ENCODE results near the gene ARHGEF2. TPM values are rescaled to one million over a fixed set of nuclear protein-coding genes. Genes with fewer than 3 reads are reported as not detected.
A peak's percentile ranks its signal among the peaks of the same experiment; 100 is the strongest.
"Not testable (repeated sequence)": the region's sequence is repeated elsewhere in the genome, so short reads cannot be mapped to it uniquely, and the experiment has no call there.

The ARHGEF2 gene
- polyA plus RNA-seq, 10 donors = 97.7 to 165 (median 139) TPM

DNA sequence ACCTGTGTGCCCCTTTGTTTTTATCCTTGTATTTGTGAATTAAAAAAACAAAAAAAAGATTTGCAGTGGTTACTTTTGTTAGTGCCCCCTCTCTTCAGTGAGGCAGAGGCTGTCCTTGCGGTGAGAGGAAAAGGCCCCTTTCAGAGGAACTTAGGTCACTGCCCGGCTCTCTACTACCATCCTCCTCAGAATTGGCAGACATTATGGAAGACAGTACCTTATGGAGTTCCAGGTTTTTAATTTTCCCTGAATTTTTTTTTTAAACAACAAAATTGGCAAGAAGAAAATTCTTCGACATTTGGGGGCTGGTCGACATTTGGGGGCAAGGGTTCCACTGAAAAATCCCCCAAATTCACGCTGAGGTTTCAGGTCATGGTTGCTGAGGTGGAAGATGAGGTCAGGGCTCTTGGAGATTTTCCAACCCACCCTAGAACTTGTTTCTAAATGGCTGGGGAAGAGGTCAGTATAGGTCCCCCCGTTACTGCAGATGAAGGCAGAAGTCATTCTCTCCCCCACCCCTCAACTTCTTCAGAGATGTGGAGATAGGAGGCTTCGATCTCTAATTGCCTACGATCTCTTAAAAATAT is 31.6 kb downstream of the ARHGEF2 start:
- DNase-seq = no peak

DNA sequence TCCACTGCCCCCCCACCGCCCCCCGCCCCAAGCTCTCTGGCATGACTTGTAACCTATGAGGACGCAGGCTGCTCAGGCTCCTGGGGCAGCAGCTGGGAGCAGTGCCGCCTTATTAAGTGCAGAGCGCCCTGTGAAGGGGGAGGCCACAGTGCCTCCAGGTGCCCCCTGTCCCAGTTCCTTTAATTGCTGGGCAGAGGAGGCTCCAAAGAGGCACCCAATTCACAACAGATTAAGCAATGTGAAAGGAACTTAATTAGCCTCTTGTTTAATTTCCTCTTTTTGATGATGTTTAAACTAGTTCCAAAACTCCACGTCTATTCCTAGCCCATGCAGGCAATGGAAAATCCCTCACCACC is 33.9 kb downstream of the ARHGEF2 start:
- DNase-seq = no peak

DNA sequence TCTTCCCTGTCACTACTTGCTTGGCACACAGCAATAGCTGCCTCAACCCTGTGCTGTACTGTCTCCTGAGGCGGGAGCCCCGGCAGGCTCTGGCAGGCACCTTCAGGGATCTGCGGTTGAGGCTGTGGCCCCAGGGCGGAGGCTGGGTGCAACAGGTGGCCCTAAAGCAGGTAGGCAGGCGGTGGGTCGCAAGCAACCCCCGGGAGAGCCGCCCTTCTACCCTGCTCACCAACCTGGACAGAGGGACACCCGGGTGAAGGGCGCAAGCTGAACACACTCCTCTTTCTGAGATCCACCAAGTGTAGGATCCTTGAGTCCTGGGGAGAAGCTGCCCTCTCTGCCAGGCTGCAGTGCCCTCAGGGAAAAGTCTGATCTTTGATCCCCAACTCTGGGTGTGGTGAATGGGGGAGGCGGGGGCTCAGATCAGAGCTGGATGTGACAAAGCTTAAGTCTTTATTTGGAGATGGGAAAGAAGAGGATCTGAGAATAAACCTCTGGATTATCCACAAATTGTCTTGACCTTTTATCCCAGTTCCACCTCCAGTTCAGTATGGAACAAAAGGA is 35.7 kb downstream of the ARHGEF2 start:
- no peak for DNase-seq

DNA sequence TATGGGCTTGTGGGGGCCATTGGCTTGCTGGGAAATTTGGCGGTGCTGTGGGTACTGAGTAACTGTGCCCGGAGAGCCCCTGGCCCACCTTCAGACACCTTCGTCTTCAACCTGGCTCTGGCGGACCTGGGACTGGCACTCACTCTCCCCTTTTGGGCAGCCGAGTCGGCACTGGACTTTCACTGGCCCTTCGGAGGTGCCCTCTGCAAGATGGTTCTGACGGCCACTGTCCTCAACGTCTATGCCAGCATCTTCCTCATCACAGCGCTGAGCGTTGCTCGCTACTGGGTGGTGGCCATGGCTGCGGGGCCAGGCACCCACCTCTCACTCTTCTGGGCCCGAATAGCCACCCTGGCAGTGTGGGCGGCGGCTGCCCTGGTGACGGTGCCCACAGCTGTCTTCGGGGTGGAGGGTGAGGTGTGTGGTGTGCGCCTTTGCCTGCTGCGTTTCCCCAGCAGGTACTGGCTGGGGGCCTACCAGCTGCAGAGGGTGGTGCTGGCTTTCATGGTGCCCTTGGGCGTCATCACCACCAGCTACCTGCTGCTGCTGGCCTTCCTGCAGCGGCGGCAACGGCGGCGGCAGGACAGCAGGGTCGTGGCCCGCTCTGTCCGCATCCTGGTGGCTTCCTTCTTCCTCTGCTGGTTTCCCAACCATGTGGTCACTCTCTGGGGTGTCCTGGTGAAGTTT is 36.4 kb downstream of the ARHGEF2 start:
- DNase-seq = no peak

DNA sequence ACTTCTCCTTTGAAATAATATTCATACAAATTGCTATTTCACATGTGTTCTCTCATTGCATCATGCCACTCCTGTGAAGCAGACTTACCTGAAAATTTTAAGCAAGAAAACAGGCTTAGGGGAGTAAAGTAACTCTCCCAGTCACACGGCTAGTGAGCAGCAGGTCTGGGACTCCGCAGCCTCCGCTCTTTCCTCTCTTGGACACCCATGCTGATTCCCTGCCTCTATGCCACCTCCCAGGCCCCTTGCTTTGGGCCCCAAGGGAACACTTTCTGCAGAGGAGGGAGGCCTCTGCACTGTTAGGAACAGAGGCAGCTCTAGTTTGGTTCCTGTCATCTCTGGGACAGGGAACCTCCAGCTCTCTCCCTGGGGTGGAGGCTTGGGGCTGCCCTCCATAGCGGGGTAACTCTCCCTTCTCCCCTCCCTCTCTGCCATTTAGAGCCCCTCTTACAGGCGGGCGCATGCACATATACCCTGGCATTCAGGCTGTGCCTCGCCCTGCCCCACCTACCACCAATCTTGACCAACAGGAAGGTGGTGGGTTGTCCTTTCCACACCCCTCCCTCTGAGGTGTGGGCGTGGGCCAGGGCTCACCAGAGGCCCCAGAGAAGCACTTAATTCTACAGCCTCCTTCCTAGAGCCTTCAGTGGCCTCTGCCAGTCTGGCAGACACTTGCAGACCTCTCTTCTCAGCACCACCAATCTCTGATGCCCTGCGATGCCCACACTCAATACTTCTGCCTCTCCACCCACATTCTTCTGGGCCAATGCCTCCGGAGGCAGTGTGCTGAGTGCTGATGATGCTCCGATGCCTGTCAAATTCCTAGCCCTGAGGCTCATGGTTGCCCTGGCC is 37.1 kb downstream of the ARHGEF2 start, which contains the start of gene RXFP4:
RXFP4 (plus strand) TSS at position 646 of the 852 bp plus-strand sequence; CDS start at position 718, 72 bp downstream.
- DNase-seq = no peak

DNA sequence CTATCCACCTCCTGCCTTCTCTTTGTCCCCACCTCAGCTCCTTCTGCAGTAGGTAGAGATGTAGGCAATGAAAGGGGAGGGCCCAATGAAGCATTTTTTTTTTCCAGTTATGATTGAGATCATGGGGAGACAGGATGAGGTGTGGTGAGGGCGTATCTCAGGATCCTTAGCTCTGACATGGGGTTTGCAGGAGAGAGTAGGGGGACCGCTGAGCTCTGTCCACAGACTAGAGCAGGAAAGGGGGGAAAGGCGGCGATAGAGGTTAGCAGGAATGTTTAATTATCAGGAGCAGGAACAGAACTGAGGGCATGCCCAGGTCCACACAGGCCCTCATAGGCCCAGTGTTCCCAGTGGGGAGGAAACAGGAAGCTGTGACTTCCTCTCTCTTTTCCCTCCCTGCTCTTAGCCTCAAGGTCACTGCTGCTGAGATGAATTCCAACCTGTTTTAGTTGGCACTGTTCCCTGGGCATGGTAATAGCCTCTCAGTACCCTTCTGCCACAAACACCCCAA is 37.8 kb downstream of the ARHGEF2 start:
- DNase-seq = peak in 2 of 3 donors; percentile 30 to 35

DNA sequence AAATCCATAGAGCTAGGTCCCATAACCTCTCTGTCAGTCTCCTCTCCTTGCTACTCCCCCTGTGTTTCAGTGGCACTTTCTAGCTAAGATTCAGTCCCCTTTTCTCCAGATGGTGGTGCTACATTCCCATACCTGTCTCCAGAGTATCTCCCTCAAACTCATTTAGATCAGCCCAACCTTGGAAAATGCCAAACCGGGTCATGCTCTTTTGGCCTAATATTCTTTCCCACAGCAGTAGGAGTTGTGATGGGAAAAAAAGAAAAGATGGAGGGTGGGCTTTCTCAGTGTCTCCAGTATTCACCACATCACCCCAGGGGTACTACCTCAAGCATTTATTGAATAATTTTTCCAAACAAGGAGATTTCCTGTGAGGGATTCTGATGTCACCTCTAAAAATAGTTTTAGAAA is 40.1 kb downstream of the ARHGEF2 start:
- peak; percentile 65 to 82 (median 72) for DNase-seq

DNA sequence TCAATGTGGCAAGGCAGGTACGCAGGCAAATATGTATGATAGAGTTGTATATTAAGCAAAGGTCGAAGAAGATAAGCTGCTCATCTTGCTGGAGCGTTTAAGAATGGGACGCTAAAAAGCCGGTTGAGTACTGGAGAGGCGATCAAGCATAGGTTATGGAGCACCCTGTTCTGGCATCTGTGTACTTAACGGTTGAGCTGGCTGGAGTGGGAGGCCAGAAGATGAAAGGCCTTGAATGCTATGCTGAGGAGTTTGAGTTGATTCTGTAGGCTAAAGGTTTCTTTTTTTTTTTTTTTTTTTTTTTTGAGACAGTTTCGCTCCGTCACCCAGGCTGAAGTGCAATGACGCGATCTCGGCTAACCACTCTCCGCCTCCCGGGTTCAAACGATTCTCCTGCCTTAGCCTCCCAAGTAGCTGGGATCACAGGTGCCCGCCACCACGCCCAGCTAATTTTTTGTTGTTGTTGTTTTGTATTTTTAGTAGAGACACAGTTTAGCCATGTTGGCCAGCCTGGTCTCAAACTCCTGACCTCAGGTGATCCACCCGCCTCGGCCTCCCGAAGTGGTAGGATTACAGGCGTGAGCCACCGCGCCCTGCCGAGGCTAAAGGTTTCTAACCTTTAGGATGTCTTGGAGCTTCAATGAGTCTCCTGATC is 43.3 kb downstream of the ARHGEF2 start:
- no peak for DNase-seq

DNA sequence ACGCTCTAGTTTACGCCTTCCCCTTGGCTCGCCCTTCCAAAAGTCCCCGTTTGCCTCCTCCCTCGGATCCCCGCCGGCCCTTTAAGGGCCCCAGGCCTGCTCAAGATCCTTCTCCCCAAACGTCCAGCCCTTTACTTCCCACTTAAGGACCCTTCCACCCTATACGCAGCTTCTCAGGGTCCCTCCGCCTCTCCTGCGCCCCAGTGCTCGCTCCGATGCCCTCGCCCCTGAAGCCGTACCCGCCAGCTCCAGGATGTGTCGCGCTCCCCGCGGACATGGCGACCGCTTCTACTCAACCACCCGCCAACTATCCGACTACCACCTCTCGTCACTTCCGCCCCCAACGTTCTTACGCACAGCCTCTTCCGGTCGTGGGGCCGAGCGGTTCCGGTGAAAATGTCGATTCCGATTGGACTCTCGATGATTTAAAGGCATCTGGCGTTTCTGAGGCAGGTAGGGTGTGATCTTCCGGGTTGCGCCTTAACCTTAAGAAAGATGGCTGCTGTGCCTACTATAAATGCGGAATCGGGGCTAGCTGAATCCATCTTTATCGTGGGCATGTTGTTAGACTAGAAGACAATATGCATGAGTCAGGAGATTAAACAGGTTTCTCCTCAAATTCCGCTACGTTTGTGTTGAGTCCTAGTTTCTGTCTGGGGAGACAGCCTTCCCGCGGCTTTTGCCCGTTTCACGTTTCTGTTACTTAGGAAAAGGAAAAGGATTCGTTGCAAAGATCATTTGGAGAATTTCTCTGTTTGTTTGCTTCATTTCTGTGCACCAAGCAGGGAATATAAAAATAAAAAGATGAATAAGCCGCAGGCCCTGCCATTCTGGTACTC is 44.0 kb downstream of the ARHGEF2 start, which contains the start of gene KHDC4:
KHDC4 (minus strand) TSS at position 317 of the 839 bp plus-strand sequence; CDS start at position 277, 40 bp downstream.
- DNase-seq = peak; percentile 98 to 99 (median 99)

DNA sequence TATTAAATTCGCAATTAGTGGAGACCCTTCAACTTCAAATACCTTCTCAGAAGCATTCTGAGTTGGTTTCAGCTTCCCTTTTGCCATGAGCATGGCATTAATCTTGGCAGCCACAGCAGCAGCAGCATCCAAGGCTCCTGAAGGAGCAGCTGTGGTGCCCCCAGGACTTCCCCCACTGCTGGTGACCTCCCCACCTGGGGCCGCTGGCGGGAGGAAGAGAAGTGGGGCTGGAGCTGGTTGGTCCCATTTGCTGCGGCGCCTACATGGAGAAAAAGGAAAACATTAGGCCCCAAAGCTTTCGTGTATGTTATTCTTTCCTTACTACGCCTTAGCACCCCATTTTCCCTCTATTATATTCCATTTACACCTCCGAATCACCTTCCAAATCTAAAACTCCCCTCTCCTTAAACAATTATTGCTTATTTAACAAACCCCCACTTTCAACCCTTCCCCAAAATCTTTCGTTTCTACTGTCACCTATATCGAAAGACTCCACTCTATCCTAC is 44.7 kb downstream of the ARHGEF2 start:
- DNase-seq = peak in 1 of 3 donors; percentile 28

DNA sequence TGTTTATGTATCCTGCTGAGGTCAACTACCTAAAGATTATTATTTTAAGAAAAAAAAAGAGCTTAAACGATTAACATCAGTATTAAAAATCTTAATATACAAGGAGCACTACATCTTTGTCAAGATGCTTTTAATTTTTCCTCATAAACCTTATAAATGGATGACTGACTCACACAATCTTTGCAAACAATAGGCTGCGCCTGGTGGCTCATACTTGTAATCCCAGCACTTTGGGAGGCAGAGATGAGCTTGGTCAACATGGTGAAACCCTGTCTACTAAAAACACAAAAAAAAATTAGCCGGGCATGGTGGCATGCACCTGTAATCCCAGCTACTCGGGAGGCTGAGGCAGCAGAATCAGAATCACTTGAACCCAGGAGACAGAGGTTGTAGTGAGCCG is 45.9 kb downstream of the ARHGEF2 start:
- DNase-seq = no peak

DNA sequence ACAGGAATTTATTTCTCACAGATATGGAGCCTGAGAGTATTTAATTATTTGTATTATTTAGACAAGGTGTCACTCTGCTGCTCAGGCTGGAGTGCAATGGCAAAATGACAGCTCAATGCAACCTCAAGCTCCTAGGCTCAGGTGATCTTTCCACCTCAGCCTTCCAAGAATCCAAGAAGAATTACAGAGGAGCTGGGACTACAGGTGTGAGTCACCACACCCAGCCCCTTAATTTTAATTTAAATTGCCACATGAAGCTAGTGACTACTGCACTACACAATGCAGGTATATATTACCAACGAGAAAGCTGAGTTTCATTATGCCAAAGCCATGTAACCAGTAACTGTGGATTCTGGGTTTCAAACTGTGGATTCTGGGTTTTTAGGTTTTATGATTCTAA is 46.3 kb downstream of the ARHGEF2 start:
- no peak for DNase-seq

DNA sequence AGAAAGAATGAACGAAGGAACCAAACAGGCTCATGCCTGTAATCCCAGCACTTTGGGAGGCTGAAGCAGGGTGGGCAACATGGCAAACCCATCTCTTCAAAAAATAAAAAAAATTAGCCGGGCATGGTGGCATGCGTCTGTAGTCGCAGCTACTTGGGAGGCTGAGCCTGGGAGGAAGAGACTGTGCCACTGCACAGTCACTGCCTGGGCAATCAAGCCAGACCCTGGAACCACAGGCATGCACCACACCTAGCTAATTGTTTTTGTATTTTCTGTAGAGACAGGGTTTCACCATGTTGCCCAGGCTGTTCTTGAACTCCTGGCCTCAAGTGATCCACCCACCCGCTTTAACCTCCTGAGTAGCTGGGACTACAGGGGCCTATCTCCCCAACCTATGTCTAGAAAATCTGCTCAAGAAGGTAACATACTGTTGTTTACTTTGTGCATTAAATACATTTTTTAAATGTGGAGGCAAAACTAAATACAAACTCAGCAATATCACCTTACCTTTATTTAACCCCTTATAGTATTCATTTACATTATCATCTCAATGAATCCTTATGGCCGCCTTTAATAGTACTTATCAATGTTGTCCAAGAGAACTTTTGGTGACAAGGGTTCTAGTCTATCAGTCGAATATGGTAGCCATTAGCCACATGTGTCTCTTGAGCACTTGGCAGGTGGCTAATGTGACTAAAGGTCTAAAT is 46.9 kb downstream of the ARHGEF2 start:
- DNase-seq = no peak

DNA sequence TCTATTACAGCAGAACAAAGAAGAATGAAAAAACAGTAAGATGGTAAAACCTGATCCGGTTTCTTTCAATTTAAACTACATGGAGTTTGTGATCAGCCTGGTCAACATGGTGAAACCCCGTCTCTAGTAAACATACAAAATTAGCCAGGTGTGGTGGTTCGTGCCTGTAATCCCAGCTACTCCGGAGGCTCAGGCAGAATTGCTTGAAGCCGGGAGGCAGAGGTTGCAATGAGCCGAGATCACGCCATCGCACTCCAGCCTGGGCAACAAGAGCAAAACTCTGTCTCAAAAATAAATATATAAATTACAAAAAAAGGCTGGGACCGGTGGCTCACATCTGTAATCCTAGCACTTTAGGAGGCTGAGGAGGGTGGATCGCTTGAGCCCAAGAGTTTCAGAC is 47.6 kb downstream of the ARHGEF2 start:
- DNase-seq = not testable (repeated sequence)

DNA sequence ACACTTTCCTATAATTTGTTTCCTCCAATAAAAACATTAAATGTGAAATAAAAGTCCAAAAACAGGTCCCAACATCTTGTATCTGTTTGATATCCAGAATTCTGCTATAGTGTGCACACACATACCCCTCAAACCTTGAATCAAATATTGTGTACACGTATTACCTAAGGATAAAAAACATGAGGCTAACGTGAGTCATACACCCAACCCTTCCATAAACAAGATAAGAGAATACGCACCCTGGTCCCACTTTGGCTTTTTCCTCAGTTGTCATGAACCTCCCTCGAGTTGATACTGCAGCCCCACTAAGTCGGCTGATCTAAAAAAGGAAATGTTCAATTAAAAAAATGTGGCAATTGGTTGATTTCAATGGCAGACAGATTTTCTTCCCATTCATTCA is 49.3 kb downstream of the ARHGEF2 start:
- DNase-seq = no peak

DNA sequence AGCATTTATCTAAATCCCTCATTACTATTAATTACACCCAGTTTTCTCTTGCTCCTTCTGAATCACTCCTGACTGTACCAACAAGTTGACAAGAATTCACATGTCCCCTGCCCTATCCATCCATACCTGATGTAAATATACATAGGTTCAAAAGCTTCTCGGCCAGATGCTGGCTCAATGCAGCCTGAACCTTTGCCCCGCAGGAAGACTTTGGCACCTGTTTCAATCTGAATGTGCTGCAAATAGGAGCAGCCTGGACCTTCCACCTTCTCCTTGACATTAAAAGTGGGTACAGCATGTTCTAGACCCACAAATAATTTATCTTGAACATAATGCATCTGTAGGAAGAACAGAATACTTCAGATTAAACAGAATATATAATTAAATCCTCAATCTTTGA is 52.8 kb downstream of the ARHGEF2 start:
- no peak for DNase-seq

DNA sequence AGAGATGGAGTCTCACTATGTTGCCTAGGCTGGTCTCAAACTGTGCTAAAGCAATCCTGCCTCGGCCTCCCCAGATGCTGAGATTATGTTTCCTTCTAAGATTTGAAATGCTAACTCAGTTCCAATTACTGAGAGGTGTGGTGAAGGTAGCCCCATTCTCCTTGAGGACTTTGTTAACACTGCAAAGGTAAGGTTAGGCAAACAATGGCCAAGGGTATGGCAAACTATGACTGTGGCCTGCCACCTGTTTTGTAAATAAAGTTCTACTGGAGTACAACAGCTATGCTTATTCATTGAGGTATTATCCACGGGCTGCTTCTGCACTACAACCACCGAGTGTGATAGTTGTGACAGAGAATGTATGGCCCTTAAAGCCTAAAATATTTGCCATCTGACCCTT is 57.6 kb downstream of the ARHGEF2 start:
- no peak for DNase-seq

DNA sequence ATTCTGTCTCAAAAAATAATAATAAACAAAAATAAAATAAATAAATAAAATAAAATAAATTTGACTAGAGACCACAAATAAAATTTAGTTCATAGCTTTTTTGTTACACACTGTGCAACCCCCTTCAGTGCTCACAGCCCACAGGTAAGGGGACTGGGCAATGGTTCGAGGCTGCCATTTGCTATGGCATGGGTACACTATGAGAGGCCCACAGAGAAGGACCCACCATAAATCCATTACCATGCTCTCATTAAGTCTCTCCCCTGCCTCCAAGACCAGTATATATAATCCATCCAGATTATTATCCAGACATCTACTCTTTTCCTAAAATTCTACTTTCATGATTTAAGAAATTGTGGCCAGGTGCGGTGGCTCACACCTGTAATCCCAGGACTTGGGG is 58.5 kb downstream of the ARHGEF2 start:
- no peak for DNase-seq

DNA sequence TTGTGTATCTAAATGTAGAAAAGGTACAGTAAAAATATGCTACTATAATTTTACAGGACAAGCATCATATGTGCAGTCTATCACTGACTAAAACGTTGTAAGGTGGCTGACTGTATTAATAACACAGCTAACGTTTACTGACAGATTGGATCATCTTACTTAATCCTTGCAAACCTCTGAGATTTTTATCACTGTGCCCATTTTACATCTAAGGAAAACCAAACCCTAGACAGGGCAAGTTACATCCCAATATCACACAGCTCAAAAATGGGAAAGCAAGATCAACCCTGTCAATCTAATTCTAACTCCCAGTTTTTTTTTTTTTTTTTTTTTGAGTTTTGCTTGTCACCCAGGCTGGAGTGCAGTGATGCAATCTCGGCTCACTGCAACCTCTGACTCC is 59.7 kb downstream of the ARHGEF2 start:
- DNase-seq = no peak
